Keratinocyte (primary cell): Measurements from ENCODE around the gene SWT1. TPM values are rescaled to one million over a fixed set of nuclear protein-coding genes. Genes with fewer than 3 reads are reported as not detected.

ENCODE experiments used
- DNase-seq: peaks from one replicate; pipeline ENCODE4 v3.0.0-alpha.2; 2011; ENCODE audit warnings: low read depth, missing footprints, low spot score
- FAIRE-seq: peaks from 2 replicates; lab custom pipeline; 2011; peaks lifted over from hg19 to GRCh38; lab: Jason Lieb, UNC
- H2AFZ ChIP-seq: 2 replicates; pipeline ENCODE4 v1.6.0; 2012; ENCODE audit warnings: low read length, control low read depth, inconsistent platforms; ENCODE audit not compliant: control insufficient read depth
- H3K27ac ChIP-seq: 2 replicates; pipeline ENCODE4 v1.5.1; 2011; ENCODE audit warnings: low read length; ENCODE audit not compliant: control insufficient read depth, insufficient read depth
- H3K27me3 ChIP-seq: 3 replicates; pipeline ENCODE4 v1.6.0; 2011; ENCODE audit warnings: low read length; ENCODE audit not compliant: control insufficient read depth, insufficient read depth; ENCODE audit errors: extremely low read depth
- H3K36me3 ChIP-seq, 2 experiments: 2 replicates in 1 of 2; 3 replicates in 1 of 2; pipeline ENCODE4 v1.5.1; 2011; ENCODE audit warnings: low read length in 2 of 2, mild to moderate bottlenecking in 1 of 2; ENCODE audit not compliant: control insufficient read depth in 2 of 2, insufficient read depth in 2 of 2; ENCODE audit errors: extremely low read depth in 1 of 2
- H3K4me1 ChIP-seq: 3 replicates; pipeline ENCODE4 v1.5.1; 2011; ENCODE audit warnings: low read length; ENCODE audit not compliant: control insufficient read depth, insufficient read depth; ENCODE audit errors: extremely low read depth
- H3K4me2 ChIP-seq: 3 replicates; pipeline ENCODE4 v1.6.0; 2011; ENCODE audit warnings: low read depth, low read length; ENCODE audit not compliant: control insufficient read depth, insufficient read depth; ENCODE audit errors: extremely low read depth
- H3K4me3 ChIP-seq, 3 experiments: fragments of 200-600 bp in 1 of 3; sonication (generic) in 1 of 3; 2 replicates in 2 of 3; 3 replicates in 1 of 3; pipeline ENCODE4 v1.5.1; 2011 to 2016; ENCODE audit warnings: low read length in 3 of 3, mild to moderate bottlenecking in 3 of 3, control low read depth in 2 of 3, inconsistent platforms in 1 of 3, low read depth in 1 of 3, mixed read lengths in 1 of 3, mixed run types in 1 of 3, moderate library complexity in 1 of 3; ENCODE audit not compliant: control insufficient read depth in 2 of 3, insufficient read depth in 2 of 3; ENCODE audit errors: extremely low read depth in 1 of 3
- H3K79me2 ChIP-seq: 2 replicates; pipeline ENCODE4 v1.6.0; 2012; ENCODE audit warnings: low read length; ENCODE audit not compliant: control insufficient read depth, insufficient read depth
- H3K9ac ChIP-seq: 3 replicates; pipeline ENCODE4 v1.6.0; 2011; ENCODE audit warnings: low read length; ENCODE audit not compliant: control insufficient read depth, insufficient read depth; ENCODE audit errors: extremely low read depth
- H3K9me1 ChIP-seq: 3 replicates; pipeline ENCODE4 v1.6.0; 2011; ENCODE audit warnings: low read length; ENCODE audit not compliant: control insufficient read depth, insufficient read depth; ENCODE audit errors: extremely low read depth
- H3K9me3 ChIP-seq: 2 replicates; pipeline ENCODE4 v1.5.1; 2012; ENCODE audit warnings: low read depth, low read length; ENCODE audit not compliant: control insufficient read depth
- H4K20me1 ChIP-seq: 3 replicates; pipeline ENCODE4 v1.6.0; 2011; ENCODE audit warnings: low read length; ENCODE audit not compliant: control insufficient read depth, insufficient read depth; ENCODE audit errors: extremely low read depth
- EZH2 ChIP-seq: IDR thresholded peaks from one replicate; pipeline ENCODE4 v1.6.1; 2012; ENCODE audit warnings: inconsistent platforms, mild to moderate bottlenecking, low read length, moderate library complexity
- dilution Hi-C: fragments of 300-500 bp; cut with MboI; formaldehyde crosslinking; loops from one replicate; pipeline ENCODE4 v1.7.0; 2020; ENCODE audit warnings: low sequenced_read_pairs; ENCODE audit not compliant: extremely low pct_ligation_motif_present
- polyA plus RNA-seq, 5 experiments: library from polyadenylated mRNA; depleted of rRNA in 3 of 5; stranded (reverse) in 3 of 5; stranded (forward) in 1 of 5; unstranded in 1 of 5; fragments of >200 nt; gene quantifications; 1 replicate in 1 of 5; 2 replicates in 3 of 5; 3 replicates in 1 of 5; pipeline versions ENCODE4 v1.2.1 to v1.2.3, GENCODE V29; 2011 to 2012; ENCODE audit warnings: missing spikeins in 2 of 5, low read depth in 1 of 5, low replicate concordance in 1 of 5
- TF ChIP-seq, protein P1 (sequence below), 3 experiments: IDR thresholded peaks in 1 of 3; conservative IDR thresholded peaks in 1 of 3; optimal IDR thresholded peaks in 1 of 3; 2 replicates in 2 of 3; 3 replicates in 1 of 3; pipeline versions ENCODE3 to v1.5.1; 2011; ENCODE audit warnings: low read length in 3 of 3, mild to moderate bottlenecking in 3 of 3, moderate library complexity in 2 of 3, control low read depth in 1 of 3, inconsistent platforms in 1 of 3; ENCODE audit not compliant: insufficient read depth in 2 of 3; ENCODE audit errors: extremely low read depth in 1 of 3

SWT1 gene
- polyA plus RNA-seq, 1 donor (not counting 4 experiments of a cell fraction or from before 2014, with no cell fraction given): 2.9 TPM

DNA sequence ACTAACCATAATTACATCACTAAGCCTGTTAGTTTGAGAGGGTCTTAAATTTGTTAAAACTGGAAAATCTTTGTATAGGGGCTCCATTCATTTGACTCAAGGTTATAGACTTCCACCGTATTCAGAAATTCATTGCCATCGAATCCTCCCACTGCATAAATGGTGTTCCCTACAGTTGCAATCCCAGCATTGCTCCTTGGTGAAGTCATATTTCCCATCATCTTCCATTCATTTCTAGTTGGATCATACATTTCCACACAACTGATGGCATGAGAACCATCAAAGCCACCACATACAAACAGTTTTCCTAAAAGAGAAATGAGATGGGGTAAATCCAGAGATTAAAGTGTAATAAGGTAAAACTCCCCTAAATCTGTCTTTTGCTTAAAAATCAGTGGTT lies 141.0 kb downstream of the SWT1 start:
- dilution Hi-C loops: loop anchor here (10.0 kb wide), 1 partner anchor 377 kb away; no protein-coding TSS in a partner anchor
- no peaks in the 10 kb centered on the region for H3K79me2 ChIP-seq
- H3K36me3 ChIP-seq: peaks cover 37 to 40% of the 10 kb centered on the region in 2 experiments

GRCh38 chr1:185300152-185300551 lies 143.2 kb downstream of the SWT1 start:
- no peak overlapping the region for H3K4me2 ChIP-seq
- H3K79me2 ChIP-seq: peaks cover 2% of the 10 kb centered on the region
- peaks cover 38 to 44% of the 10 kb centered on the region in 2 experiments for H3K36me3 ChIP-seq
- TF ChIP-seq, protein P1, sequence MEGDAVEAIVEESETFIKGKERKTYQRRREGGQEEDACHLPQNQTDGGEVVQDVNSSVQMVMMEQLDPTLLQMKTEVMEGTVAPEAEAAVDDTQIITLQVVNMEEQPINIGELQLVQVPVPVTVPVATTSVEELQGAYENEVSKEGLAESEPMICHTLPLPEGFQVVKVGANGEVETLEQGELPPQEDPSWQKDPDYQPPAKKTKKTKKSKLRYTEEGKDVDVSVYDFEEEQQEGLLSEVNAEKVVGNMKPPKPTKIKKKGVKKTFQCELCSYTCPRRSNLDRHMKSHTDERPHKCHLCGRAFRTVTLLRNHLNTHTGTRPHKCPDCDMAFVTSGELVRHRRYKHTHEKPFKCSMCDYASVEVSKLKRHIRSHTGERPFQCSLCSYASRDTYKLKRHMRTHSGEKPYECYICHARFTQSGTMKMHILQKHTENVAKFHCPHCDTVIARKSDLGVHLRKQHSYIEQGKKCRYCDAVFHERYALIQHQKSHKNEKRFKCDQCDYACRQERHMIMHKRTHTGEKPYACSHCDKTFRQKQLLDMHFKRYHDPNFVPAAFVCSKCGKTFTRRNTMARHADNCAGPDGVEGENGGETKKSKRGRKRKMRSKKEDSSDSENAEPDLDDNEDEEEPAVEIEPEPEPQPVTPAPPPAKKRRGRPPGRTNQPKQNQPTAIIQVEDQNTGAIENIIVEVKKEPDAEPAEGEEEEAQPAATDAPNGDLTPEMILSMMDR (optimal IDR thresholded peaks at IDR 0.05 in 1 of 3, IDR thresholded peaks at IDR 0.05 in 1 of 3, conservative IDR thresholded peaks at IDR 0.05 in 1 of 3; ENCODE audit: extremely low read depth in 1 of 3, insufficient read depth in 2 of 3, low read length in 3 of 3): no peak
- TF ChIP-seq EZH2: no peak
- dilution Hi-C loops: no loop called here
- FAIRE-seq (no peak), DNase-seq (no peak)
- no peaks in the 10 kb centered on the region for H3K9me1 ChIP-seq
- H3K9me3 ChIP-seq: no peaks in the 10 kb centered on the region
- no peak overlapping the region for H3K4me3 ChIP-seq
- H3K4me1 ChIP-seq: no peaks in the 10 kb centered on the region
- no peak overlapping the region for H2AFZ ChIP-seq
- H3K27me3 ChIP-seq: no peaks in the 10 kb centered on the region
- no peak overlapping the region for H3K9ac ChIP-seq
- no peak overlapping the region for H3K27ac ChIP-seq
- no peaks in the 10 kb centered on the region for H4K20me1 ChIP-seq

More for the DNA sequence above, 141.0 kb downstream of the SWT1 start:
- FAIRE-seq (no peak), DNase-seq (no peak)
- Histone ChIP-seq H3K9ac (no peak overlapping the region), H4K20me1 (no peaks in the 10 kb centered on the region), H3K9me3 (no peaks in the 10 kb centered on the region), H3K9me1 (no peaks in the 10 kb centered on the region), H3K27ac (no peak overlapping the region), H3K4me2 (no peak overlapping the region), H3K4me3 (no peak overlapping the region), H2AFZ (no peak overlapping the region), H3K4me1 (no peaks in the 10 kb centered on the region), H3K27me3 (no peaks in the 10 kb centered on the region)
- TF ChIP-seq, protein P1 (optimal IDR thresholded peaks at IDR 0.05 in 1 of 3, IDR thresholded peaks at IDR 0.05 in 1 of 3, conservative IDR thresholded peaks at IDR 0.05 in 1 of 3; ENCODE audit: extremely low read depth in 1 of 3, insufficient read depth in 2 of 3, low read length in 3 of 3): no peak
